ENCODE measurements around the gene MUTYH. TPM values are rescaled to one million over a fixed set of nuclear protein-coding genes. Genes with fewer than 3 reads are reported as not detected.
"Not testable (repeated sequence)": the region's sequence is repeated elsewhere in the genome, so short reads cannot be mapped to it uniquely, and the experiment has no call there.

The MUTYH gene
- polyA plus RNA-seq, 3 donors = 8.9 to 18.3 (median 11.2) TPM

- 9 to 11% (median 10%) methylated on average over 4 of the region's 4 CpGs for WGBS, 3 donors
These were observed 40.1 kb downstream of the MUTYH start for GRCh38 chr1:45299981-45300668.

GRCh38 chr1:45299296-45299695 lies 40.9 kb downstream of the MUTYH start:
- 79 to 90% (median 89%) methylated on average over 1 of the region's 1 CpG for WGBS, 3 donors
- H3K27ac ChIP-seq (ENCODE audit: low read depth, low read length) = no peak overlapping the region

More at GRCh38 chr1:45299981-45300668, 40.1 kb downstream of the MUTYH start:
- H3K27ac ChIP-seq (ENCODE audit: low read depth, low read length) = no peak overlapping the region

GRCh38 chr1:45297666-45298356 lies 42.4 kb downstream of the MUTYH start:
- H3K27ac ChIP-seq (ENCODE audit: low read depth, low read length) = no peak overlapping the region
- 64 to 79% (median 79%) methylated on average over 8 of the region's 8 CpGs for WGBS, 3 donors

- H3K27ac ChIP-seq (ENCODE audit: low read depth, low read length) = no peak overlapping the region
- whole genome bisulfite sequencing, 3 donors = 42 to 84% (median 67%) methylated on average over 2 of the region's 2 CpGs
These were observed 48.5 kb downstream of the MUTYH start for GRCh38 chr1:45291716-45292115.

GRCh38 chr1:45291002-45291401 lies 49.2 kb downstream of the MUTYH start:
- WGBS, 3 donors = 79 to 86% (median 80%) methylated on average over 6 of the region's 6 CpGs
- not testable (repeated sequence) for H3K27ac ChIP-seq (ENCODE audit: low read depth, low read length)

GRCh38 chr1:45286521-45286920 lies 53.7 kb downstream of the MUTYH start:
- H3K27ac ChIP-seq (ENCODE audit: low read depth, low read length) = not testable (repeated sequence)
- 76 to 82% (median 78%) methylated on average over 2 of the region's 3 CpGs for WGBS, 3 donors

GRCh38 chr1:45284858-45285257 lies 55.4 kb downstream of the MUTYH start:
- WGBS, 3 donors = 83 to 87% (median 85%) methylated on average over 9 of the region's 9 CpGs
- not testable (repeated sequence) for H3K27ac ChIP-seq (ENCODE audit: low read depth, low read length)

GRCh38 chr1:45282351-45282750 lies 57.9 kb downstream of the MUTYH start:
- WGBS, 3 donors = 21 to 55% (median 41%) methylated on average over 3 of the region's 3 CpGs
- H3K27ac ChIP-seq (ENCODE audit: low read depth, low read length) = no peak overlapping the region

Other genes with a start within 250 kb of the MUTYH start
- 1 to 10 TPM in 1 of 3 donors, under 1 TPM in 2; 0.45 to 1.5 (median 0.51) TPM for gene ZSWIM5, start 133.8 kb downstream of the MUTYH start, polyA plus RNA-seq
- 1 to 10 TPM in 1 of 3 donors, under 1 TPM in 2; 0.22 to 1.3 (median 0.62) TPM for gene HPDL, start 13.5 kb downstream of the MUTYH start, polyA plus RNA-seq
- gene TOE1, start 270 bp downstream of the MUTYH start, polyA plus RNA-seq = 1 to 10 TPM; 4.6 to 9.8 (median 6.9) TPM
- gene TESK2, start 150.7 kb upstream of the MUTYH start, polyA plus RNA-seq = 1 to 10 TPM; 2.1 to 3.8 (median 3.8) TPM
- gene CCDC163, start 159.6 kb upstream of the MUTYH start, polyA plus RNA-seq = 1 to 10 TPM in 2 of 3 donors, under 1 TPM in 1; 0.80 to 4.1 (median 1.0) TPM
- 1 to 10 TPM; 2.4 to 3.9 (median 2.8) TPM for gene MMACHC, start 159.9 kb upstream of the MUTYH start, polyA plus RNA-seq
- 100 to 1,000 TPM; 123 to 508 (median 363) TPM for gene PRDX1, start 181.4 kb upstream of the MUTYH start, polyA plus RNA-seq
- 100 to 1,000 TPM; 108 to 162 (median 158) TPM for gene AKR1A1, start 210.4 kb upstream of the MUTYH start, polyA plus RNA-seq
- 100 to 1,000 TPM in 1 of 3 donors, 10 to 100 TPM in 2; 37.2 to 117 (median 92.1) TPM for gene NASP, start 243.6 kb upstream of the MUTYH start, polyA plus RNA-seq

All from adipose tissue (tissue), 3 donors.